HG02885 (cell line): ENCODE data around the gene CENPF.
A peak's percentile ranks its signal among the peaks of the same experiment; 100 is the strongest.

Experiments
- ATAC-seq: cut with Tn5 transposase; IDR thresholded peaks from one replicate; pipeline ENCODE4 v1.9.1; 2021; ENCODE audit warnings: mild to moderate bottlenecking; ENCODE audit not compliant: unreplicated experiment, poor library complexity

The CENPF gene

GRCh38 chr1:214617246-214617645, 14.3 kb downstream of the CENPF start:
- no peak for ATAC-seq

DNA sequence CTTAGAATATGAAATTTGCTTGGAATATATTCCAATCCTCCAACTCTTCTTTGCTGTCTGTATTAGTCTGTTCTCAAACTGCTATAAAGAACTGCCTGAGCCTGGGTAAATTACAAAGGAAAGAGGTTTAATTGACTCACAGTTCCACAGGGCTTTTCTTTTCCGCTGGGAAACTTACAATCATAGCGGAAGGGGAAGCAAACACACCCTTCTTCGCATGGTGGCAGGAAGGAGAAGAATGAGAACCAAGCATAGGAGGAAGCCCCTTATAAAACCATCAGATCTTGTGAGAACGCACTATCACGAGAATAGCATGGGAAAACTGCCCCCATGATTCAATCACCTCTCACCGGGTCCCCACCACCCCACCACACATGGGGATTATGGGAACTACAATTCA, 14.8 kb downstream of the CENPF start:
- ATAC-seq, result no peak

DNA sequence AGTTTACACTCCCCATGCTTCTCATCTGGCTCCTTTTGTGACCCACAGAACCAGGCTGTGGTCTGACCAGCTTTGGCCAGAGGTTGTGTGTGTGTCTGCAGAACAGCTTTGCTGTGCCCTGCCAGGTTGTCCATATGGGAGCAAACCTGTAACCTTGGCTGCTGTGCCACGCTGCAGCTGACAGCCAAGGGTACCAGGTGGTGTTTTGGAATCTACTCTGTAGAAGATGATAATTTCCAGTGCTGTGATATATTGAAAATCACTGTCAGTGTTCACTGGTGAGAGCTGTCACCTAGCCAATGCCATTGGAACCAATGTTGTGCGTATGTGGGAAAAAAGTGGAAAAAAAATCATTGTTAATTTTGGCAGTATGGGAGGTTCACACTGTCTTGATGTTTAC, 18.2 kb downstream of the CENPF start:
- no peak for ATAC-seq

DNA sequence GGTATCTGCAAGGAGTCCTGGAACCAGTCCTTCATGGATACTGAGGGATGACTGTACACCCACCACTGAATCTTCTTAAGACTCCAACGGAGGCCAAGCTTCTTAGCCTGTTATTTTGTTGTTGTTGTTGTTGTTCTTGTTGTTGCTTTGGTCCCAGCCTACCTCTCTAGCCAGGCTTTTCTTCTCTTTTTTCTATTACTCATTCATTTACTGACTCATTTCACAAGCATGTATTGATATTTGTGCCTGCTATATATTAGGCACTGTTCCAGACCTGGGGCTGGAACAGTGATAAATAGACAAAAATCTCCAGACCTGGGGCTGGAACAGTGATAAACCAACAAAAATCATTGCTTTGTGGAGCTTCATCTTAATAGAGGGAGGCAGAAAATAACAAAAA, 20.4 kb downstream of the CENPF start:
- ATAC-seq, result no peak

GRCh38 chr1:214632091-214632490, 29.1 kb downstream of the CENPF start:
- ATAC-seq, result no peak

DNA sequence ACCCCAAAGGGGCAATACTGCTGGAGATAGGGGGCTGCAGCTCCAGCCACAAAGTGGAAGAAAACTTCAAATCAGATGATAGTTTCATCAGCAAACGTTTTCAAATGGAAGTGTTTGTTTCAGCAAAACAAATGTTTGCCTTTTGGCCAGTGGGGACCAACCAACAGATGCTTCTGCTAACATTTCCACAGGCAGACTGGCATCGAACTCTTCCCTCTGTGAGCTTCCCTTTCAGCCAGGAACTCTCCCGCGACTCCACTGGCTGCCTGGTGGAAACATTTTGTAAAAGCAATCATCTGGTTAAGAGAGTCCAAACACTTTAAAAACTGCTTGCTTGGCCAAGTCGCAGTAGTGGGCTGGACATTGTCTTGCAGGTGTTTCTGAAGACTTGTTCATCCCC, 30.7 kb downstream of the CENPF start:
- no peak for ATAC-seq

- ATAC-seq, result peak; percentile 43
Measured at GRCh38 chr1:214634267-214634666, 31.3 kb downstream of the CENPF start.

DNA sequence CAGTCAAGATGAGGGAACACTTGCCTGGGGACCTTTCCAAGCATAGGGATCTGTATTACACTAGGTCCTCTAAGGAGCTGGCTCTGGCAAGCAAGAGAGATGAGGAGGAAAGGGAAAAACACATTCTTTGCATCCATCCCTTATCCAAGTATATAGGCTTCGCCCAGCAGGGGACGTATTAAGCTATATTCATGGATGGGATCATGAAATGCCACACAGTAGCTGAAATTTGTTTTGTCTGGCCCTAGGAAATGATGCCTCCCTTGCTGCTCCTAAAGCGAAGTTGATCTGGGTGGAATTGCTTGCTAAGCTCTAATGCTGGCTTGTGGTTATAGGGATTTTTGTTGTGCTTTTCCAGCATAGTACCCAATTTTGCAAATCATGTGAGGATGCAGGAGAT, 32.1 kb downstream of the CENPF start:
- ATAC-seq, result no peak

- ATAC-seq, result no peak
Measured at GRCh38 chr1:214635506-214635905, 32.5 kb downstream of the CENPF start.

- ATAC-seq, result no peak
Measured at GRCh38 chr1:214636436-214636835, 33.4 kb downstream of the CENPF start.

DNA sequence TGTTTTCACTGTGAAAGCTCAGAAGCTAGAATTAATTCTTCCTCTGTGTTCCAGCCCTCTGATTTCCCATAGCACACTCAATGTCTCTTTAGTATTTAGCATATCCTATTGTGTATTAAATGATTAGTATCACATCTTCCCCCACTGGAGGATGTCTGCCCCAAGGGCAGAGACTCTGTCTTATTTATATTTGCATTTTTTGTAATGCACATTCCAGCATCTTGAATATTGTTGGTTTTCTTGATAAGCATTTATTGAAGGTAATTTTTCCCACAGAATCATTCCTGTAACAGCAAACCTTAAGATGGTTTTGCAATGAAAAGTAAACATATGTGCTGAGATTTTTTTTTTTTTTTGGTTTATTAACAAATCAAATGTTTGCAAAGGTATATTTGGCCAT, 34.1 kb downstream of the CENPF start:
- ATAC-seq, result no peak

GRCh38 chr1:214637722-214638458, 34.9 kb downstream of the CENPF start:
- peak; percentile 77 for ATAC-seq

DNA sequence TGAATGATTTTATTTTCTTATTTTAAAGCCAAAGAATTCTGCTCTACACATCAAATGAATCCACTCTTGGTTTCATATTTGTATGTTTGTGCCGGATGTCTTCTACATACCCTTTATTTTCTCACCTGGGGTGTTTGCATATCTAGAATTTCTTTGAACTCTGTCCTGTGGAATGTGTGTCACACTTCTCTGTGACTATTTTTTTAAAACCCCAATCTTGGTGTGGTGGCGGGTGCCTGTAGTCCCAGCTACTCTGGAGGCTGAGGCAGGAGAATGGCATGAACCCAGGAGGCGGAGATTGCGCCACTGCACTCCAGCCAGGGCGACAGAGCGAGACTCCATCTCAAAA, 35.4 kb downstream of the CENPF start:
- no peak for ATAC-seq

DNA sequence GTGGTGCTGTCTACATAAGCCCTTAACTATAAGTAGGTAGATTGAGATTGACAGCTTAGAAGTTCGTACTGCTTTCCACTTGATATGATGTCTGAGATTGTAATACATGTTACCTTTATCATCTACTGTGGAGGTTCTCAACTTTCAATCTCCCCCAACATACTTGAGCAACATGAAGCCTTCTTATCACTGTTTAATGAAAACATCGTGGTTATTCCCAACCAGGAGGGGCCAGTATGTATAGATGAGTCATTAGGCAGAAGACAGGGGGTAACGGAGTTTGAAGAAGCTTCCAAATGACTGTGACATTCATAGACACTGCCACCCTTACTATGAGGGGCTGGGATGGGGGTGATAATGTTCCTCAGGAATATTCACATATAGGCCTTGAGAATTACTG, 36.0 kb downstream of the CENPF start:
- ATAC-seq, result no peak

- ATAC-seq, result no peak
Measured at GRCh38 chr1:214640431-214641213, 37.6 kb downstream of the CENPF start.

GRCh38 chr1:214641214-214641895, 38.4 kb downstream of the CENPF start:
- ATAC-seq, result no peak

DNA sequence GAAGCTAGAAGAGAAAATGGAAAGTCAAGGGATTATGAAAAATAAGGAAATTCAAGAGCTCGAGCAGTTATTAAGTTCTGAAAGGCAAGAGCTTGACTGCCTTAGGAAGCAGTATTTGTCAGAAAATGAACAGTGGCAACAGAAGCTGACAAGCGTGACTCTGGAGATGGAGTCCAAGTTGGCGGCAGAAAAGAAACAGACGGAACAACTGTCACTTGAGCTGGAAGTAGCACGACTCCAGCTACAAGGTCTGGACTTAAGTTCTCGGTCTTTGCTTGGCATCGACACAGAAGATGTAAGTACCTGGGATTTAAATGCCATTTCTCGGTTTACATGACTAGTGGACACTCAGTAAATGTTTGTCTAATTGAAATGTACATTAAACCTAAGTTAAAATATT, 40.0 kb downstream of the CENPF start:
- ATAC-seq, result no peak

DNA sequence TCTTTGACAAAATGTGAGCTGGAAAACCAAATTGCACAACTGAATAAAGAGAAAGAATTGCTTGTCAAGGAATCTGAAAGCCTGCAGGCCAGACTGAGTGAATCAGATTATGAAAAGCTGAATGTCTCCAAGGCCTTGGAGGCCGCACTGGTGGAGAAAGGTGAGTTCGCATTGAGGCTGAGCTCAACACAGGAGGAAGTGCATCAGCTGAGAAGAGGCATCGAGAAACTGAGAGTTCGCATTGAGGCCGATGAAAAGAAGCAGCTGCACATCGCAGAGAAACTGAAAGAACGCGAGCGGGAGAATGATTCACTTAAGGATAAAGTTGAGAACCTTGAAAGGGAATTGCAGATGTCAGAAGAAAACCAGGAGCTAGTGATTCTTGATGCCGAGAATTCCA, 42.7 kb downstream of the CENPF start:
- ATAC-seq, result no peak

- ATAC-seq, result no peak
Measured at GRCh38 chr1:214648801-214649200, 45.8 kb downstream of the CENPF start.

DNA sequence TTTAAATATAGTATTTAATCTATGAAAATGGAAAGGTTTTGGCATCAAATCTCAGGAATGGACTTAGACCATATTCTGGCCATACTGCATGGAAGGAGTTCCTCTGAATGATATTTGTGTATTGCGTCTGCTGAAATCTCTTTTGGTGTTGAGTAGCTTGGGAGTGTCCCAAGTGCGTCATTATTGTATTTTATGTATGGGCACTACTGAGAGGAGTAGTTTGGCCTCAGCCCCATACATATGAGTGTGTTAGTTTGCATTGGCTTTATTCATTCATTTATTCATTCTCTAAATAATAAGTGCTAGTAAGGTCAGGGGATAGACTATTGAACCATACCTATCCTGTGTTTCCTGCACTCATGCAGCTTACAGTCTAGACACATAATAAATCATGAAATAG, 46.6 kb downstream of the CENPF start:
- no peak for ATAC-seq

DNA sequence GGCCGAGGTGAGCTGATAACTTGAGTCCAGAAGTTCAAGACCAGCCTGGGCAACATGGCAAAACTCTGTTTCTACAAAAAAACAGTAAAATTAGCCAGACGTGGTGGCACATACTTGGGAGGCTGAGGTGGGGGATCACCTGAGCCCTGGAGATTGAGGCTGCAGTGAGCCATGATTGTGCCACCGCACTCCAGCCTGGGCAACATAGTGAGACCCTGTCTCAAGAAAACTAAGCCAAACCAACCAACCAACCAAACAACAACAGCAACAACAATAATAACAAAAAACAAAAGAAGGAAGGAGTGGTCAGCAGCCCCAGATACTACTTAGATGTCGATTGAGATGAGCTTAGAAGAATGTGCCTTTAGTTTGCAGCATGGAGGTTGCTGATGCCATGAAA, 47.7 kb downstream of the CENPF start:
- no peak for ATAC-seq
